ENCODE data around the gene ADAMTSL4.

- TF ChIP-seq ZNF23 (CRISPR knock-in tag; IDR thresholded peaks at IDR 0.05) (no peak), PATZ1 (CRISPR knock-in tag; IDR thresholded peaks at IDR 0.05; ENCODE audit: borderline replicate concordance) (no peak), ELF1 (tag; IDR thresholded peaks at IDR 0.05) (no peak), CTCF (IDR thresholded peaks at IDR 0.05 in 2 of 3, conservative IDR thresholded peaks at IDR 0.05 in 1 of 3; ENCODE audit: insufficient read depth in 2 of 3, low read depth in 1 of 3, low read length in 3 of 3) (no peak; a peak in 1 of 6 replicates), MAZ (CRISPR knock-in tag; conservative IDR thresholded peaks at IDR 0.05 in 1 of 2, IDR thresholded peaks at IDR 0.05 in 1 of 2) (peak in 1 of 2 experiments; percentile 70; a peak in 1 of 4 replicates), CEBPB (tag; IDR thresholded peaks at IDR 0.05) (no peak), ZNF707 (CRISPR knock-in tag; conservative IDR thresholded peaks at IDR 0.05) (no peak), USF2 (CRISPR knock-in tag; IDR thresholded peaks at IDR 0.05) (no peak), EZH2 (IDR thresholded peaks at IDR 0.05; ENCODE audit: borderline replicate concordance, low read depth, low read length) (no peak), U2AF2 (optimal IDR thresholded peaks at IDR 0.05; ENCODE audit: low read depth, low read length) (no peak), SMC3 (conservative IDR thresholded peaks at IDR 0.05; ENCODE audit: insufficient read depth, low read depth, low read length) (no peak), KDM1A (IDR thresholded peaks at IDR 0.05) (peak; percentile 94 to 95), E2F6 (IDR thresholded peaks at IDR 0.05; ENCODE audit: borderline replicate concordance in 1 of 2, extremely low read depth in 1 of 2, insufficient read depth in 1 of 2, insufficient read length in 1 of 2, low read depth in 1 of 2, low read length in 1 of 2, poor library complexity in 1 of 2, severe bottlenecking in 1 of 2) (peak; percentile 13 to 37)
These were observed 3.6 kb upstream of the ADAMTSL4 start for GRCh38 chr1:150545486-150546032.

All from K562 (cell line).